Endothelial cell (in vitro differentiated cells): ENCODE data around the gene XYLT1. TPM values are rescaled to one million over a fixed set of nuclear protein-coding genes. Genes with fewer than 3 reads are reported as not detected.

Experiments
- DNase-seq: peaks from one replicate; pipeline ENCODE4 v3.0.0; 2021; ENCODE audit warnings: low spot score
- H3K27ac Mint-ChIP-seq: one replicate; pipeline ENCODE4 v1.8.0; 2021; ENCODE audit warnings: mixed read lengths, inconsistent platforms; ENCODE audit not compliant: unreplicated experiment
- H3K27me3 Mint-ChIP-seq: one replicate; pipeline ENCODE4 v1.8.0; 2021; ENCODE audit warnings: mild to moderate bottlenecking, moderate library complexity, mixed read lengths, inconsistent platforms; ENCODE audit not compliant: unreplicated experiment
- H3K36me3 Mint-ChIP-seq: one replicate; pipeline ENCODE4 v1.8.0; 2021; ENCODE audit warnings: mild to moderate bottlenecking, low read depth, mixed read lengths, inconsistent platforms; ENCODE audit not compliant: unreplicated experiment
- H3K4me1 Mint-ChIP-seq: one replicate; pipeline ENCODE4 v1.8.0; 2021; ENCODE audit warnings: mild to moderate bottlenecking, mixed read lengths, inconsistent platforms; ENCODE audit not compliant: unreplicated experiment
- H3K4me3 Mint-ChIP-seq: one replicate; pipeline ENCODE4 v1.8.0; 2021; ENCODE audit warnings: mild to moderate bottlenecking, mixed read lengths, inconsistent platforms; ENCODE audit not compliant: unreplicated experiment
- H3K9me3 Mint-ChIP-seq: one replicate; pipeline ENCODE4 v1.8.0; 2021; ENCODE audit warnings: mixed read lengths, inconsistent platforms; ENCODE audit not compliant: unreplicated experiment
- total RNA-seq: library from RNA; stranded (reverse); fragmentation: NEBNext Ultra II Directional; extraction: Animal tissue kit (Norgen Biotek cat#: 25700); gene quantifications from one replicate; pipeline ENCODE4 v1.2.1, GENCODE V29; 2021; ENCODE audit not compliant: unreplicated experiment
- TF ChIP-seq, protein P1 (sequence below): fragments of 200-600 bp; sonication (generic); IDR thresholded peaks from one replicate; pipeline ENCODE4 v1.5.0; 2021; ENCODE audit warnings: antibody characterized with exemption; ENCODE audit not compliant: unreplicated experiment

Gene XYLT1
- total RNA-seq, 1 donor from 2014 or later: 11.1 TPM

DNA sequence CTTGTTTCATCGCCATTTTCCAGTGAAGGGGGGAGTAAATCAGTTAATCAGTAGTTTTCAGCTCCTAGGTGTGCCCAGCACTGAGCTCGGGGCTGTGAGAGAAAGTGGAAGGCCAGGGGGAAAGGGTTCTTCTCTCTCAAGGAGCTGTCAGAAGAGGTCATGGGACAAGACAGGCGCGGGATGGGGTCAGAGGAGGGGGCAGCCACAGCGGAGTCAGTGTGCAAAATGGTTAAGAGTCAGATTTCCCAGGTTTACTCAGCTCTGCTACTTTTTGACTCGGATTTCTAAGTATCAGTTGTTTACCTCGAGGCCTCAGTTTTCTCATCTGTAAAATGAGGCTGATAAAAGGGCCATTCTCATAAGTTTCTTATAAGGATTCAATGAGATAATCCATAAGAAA, 4.3 kb upstream of the XYLT1 start:
- Mint-ChIP-seq H3K27me3 (peaks cover 2% of the 10 kb centered on the region), H3K36me3 (no peaks in the 10 kb centered on the region), H3K4me1 (no peaks in the 10 kb centered on the region), H3K4me3 (no peak overlapping the region), H3K27ac (no peak overlapping the region), H3K9me3 (no peaks in the 10 kb centered on the region)
- TF ChIP-seq, protein P1, sequence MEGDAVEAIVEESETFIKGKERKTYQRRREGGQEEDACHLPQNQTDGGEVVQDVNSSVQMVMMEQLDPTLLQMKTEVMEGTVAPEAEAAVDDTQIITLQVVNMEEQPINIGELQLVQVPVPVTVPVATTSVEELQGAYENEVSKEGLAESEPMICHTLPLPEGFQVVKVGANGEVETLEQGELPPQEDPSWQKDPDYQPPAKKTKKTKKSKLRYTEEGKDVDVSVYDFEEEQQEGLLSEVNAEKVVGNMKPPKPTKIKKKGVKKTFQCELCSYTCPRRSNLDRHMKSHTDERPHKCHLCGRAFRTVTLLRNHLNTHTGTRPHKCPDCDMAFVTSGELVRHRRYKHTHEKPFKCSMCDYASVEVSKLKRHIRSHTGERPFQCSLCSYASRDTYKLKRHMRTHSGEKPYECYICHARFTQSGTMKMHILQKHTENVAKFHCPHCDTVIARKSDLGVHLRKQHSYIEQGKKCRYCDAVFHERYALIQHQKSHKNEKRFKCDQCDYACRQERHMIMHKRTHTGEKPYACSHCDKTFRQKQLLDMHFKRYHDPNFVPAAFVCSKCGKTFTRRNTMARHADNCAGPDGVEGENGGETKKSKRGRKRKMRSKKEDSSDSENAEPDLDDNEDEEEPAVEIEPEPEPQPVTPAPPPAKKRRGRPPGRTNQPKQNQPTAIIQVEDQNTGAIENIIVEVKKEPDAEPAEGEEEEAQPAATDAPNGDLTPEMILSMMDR: no peak
- DNase-seq: no peak

DNA sequence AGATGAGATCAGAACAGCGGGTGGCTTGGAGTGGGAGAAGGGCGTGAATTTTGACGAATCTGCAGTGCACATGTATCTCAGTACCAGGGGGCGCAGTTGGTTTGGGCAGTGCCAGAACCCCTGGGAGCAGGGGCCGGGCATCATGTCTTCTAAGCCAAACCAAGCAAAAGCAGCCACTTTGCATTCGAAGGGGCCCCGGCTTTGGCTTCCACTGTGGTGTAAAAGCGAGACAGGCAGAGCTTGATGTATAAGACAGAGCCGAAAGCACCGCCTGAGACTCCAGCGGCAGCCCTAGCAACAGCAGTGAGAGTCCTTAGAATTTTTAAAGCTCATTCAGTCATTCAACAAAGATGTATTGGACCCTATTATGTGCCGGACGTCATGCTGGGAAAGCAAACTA, 3.8 kb upstream of the XYLT1 start:
- TF ChIP-seq, protein P1: no peak
- Mint-ChIP-seq H3K4me1 (peaks cover 3% of the 10 kb centered on the region), H3K27ac (no peak overlapping the region), H3K36me3 (peaks cover 3% of the 10 kb centered on the region), H3K9me3 (no peaks in the 10 kb centered on the region), H3K27me3 (peaks cover 6% of the 10 kb centered on the region), H3K4me3 (no peak overlapping the region)
- DNase-seq: no peak

DNA sequence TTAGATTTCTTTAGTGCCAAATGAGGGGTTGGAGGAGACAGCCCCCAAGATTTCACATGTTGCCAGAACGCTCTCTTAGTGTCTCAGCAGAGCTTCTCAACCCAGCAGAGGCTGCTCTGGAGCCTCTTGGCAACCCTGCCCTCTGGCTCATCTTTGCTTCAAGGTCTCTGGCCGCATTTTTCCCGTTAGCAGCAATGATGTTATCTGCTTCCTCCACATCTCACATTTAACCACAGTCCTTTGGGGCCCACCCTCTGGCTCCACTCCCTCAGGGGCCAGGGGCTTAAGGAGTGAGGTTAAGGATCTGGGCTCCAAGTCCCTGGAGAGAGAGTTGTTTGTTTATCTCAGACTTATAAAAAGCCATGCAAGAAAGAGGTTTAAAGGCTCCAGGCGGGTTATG, 3.3 kb upstream of the XYLT1 start:
- no peak overlapping the region for H3K4me3 Mint-ChIP-seq
- TF ChIP-seq, protein P1: no peak

DNA sequence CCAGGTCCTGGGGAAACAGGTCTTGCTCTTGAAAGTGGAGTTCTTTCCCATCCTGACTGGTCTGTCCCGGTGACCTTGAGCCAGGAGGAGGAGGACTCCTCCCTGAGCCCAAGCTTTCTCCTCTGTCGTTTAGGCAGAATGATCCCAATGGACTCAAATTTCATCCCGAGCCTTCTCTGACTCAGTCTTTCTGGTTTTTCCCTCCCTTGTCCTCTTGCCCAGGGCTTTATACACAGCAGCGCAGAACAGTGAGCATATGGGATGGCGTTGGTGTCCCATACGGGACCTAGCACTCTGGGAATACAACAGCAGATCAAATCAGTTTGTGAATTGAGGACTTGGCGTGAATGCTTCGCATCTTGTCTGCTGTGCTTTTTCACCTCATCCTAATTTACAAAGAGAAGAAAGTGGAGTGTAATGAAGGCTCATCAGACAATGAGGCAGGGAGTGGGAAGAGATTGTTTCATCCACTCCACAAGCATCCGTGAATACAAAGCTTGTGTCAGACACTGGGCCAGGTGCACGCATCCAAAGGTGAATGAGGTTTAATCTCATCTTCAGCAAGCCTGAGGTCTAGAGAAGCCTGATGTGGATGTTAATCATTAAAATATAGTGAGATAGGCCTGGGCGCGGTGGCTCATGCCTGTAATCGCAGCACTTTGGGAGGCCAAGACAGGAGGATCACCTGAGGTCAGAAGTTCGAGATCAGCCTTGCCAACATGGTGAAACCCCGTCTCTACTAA, 1.1 kb upstream of the XYLT1 start:
- Mint-ChIP-seq H3K27ac (no peak overlapping the region), H3K4me1 (peaks cover 19% of the 10 kb centered on the region), H3K9me3 (no peaks in the 10 kb centered on the region), H3K36me3 (peaks cover 5% of the 10 kb centered on the region), H3K27me3 (peaks cover 15% of the 10 kb centered on the region), H3K4me3 (peak overlapping the region; percentile 5)
- TF ChIP-seq, protein P1: no peak
- DNase-seq: no peak

More for the DNA sequence above, 3.3 kb upstream of the XYLT1 start:
- H3K36me3 Mint-ChIP-seq: peaks cover 5% of the 10 kb centered on the region
- no peaks in the 10 kb centered on the region for H3K9me3 Mint-ChIP-seq
- H3K27me3 Mint-ChIP-seq: peaks cover 11% of the 10 kb centered on the region
- no peak for DNase-seq
- H3K4me1 Mint-ChIP-seq: peaks cover 8% of the 10 kb centered on the region
- H3K27ac Mint-ChIP-seq: no peak overlapping the region

DNA sequence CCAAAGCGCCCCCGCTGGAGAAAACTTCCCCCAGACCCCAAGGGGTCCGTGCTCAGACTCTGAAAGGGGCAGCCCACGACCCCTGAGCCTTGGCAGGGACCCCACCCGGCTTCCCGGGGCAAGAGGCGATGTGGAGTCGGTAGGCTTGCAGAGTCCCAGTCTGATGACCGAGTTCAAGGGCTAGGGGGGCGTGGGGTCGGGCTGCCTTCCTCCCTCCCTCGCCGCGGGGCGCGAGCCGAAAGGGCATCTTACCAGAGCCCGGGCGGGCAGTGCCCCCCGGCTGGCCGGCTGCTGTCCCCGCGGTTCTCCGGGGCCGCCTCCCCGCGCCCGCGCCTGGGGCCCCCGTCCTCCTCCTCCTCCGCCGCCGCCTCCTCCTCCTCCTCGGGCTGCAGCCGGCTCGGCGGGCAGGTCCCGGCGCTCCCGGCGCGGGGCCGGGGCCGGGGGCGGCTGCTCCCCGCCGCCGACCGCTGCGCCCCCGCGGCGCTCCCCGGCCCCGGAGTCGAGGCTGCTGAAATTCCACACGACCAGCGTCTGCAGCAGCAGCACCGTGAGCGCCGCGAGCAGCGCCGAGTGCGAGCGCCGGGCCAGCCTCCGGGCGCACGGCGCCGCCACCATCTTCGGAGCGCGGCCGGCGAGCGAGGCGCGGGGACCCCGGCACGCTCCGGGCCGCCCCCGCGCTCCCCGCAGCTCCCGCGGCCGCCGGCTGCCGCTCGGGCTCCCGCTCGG, 415 bp downstream of the XYLT1 start:
- TF ChIP-seq, protein P1: no peak
- DNase-seq: peak; percentile 21
- Mint-ChIP-seq H3K27ac (no peak overlapping the region), H3K4me3 (peak overlapping the region; percentile 98), H3K27me3 (peaks cover 15% of the 10 kb centered on the region), H3K9me3 (no peaks in the 10 kb centered on the region), H3K4me1 (peaks cover 21% of the 10 kb centered on the region), H3K36me3 (peaks cover 5% of the 10 kb centered on the region)
